ENCODE results near the gene JPH4. TPM values are rescaled to one million over a fixed set of nuclear protein-coding genes. Genes with fewer than 3 reads are reported as not detected.

JPH4 gene
- total RNA-seq, 1 donor from 2014 or later: 4.7 TPM

GRCh38 chr14:23543403-23543802 is 35.2 kb downstream of the JPH4 start:
- intact Hi-C loops (cut with DNase I): no loop called here
- TF ChIP-seq CTCF (IDR thresholded peaks at IDR 0.05): no peak
- no peak for DNase-seq (ENCODE audit: low spot score in 2 of 2)
- Histone ChIP-seq H3K27me3 (no peaks in the 10 kb centered on the region), H3K4me3 (no peak overlapping the region), H3K9me3 (no peaks in the 10 kb centered on the region), H3K4me1 (no peaks in the 10 kb centered on the region), H3K27ac (no peak overlapping the region), H3K36me3 (no peaks in the 10 kb centered on the region)

- H3K27me3 ChIP-seq: no peaks in the 10 kb centered on the region
Observed at GRCh38 chr14:23542261-23542660, 36.3 kb downstream of the JPH4 start.

DNA sequence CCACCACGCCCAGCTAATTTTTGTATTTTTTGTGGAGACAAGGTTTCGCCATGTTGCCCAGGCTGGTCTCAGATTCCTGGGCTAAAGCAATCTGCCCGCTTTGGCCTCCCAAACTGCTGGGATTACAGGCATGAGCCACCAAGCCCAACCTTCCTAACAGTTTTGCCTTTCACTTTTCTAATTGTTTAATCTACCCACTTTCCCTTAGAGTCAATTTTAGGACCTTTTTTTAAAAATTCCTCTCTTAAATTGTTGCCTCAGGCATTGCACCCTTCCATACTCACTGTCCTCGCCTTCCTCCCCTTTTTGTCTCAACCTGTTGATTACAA is 38.5 kb downstream of the JPH4 start:
- Histone ChIP-seq H3K4me1 (no peaks in the 10 kb centered on the region), H3K4me3 (no peak overlapping the region)

More at GRCh38 chr14:23542261-23542660, 36.3 kb downstream of the JPH4 start:
- Histone ChIP-seq H3K36me3 (no peaks in the 10 kb centered on the region), H3K27ac (no peak overlapping the region), H3K4me1 (no peaks in the 10 kb centered on the region), H3K9me3 (no peaks in the 10 kb centered on the region), H3K4me3 (no peak overlapping the region)
- intact Hi-C loops (cut with DNase I): no loop called here
- no peak for DNase-seq (ENCODE audit: low spot score in 2 of 2)
- no peak for TF ChIP-seq CTCF (IDR thresholded peaks at IDR 0.05)

GRCh38 chr14:23539248-23540140 is 39.1 kb downstream of the JPH4 start:
- no peak overlapping the region for H3K4me3 ChIP-seq
- DNase-seq (ENCODE audit: low spot score in 2 of 2): no peak
- no peaks in the 10 kb centered on the region for H3K9me3 ChIP-seq
- no peaks in the 10 kb centered on the region for H3K36me3 ChIP-seq
- peak; percentile 30 to 65 (median 59) for TF ChIP-seq CTCF (IDR thresholded peaks at IDR 0.05)
- no peak overlapping the region for H3K27ac ChIP-seq
- intact Hi-C loops (cut with DNase I): no loop called here
- no peaks in the 10 kb centered on the region for H3K27me3 ChIP-seq
- H3K4me1 ChIP-seq: no peaks in the 10 kb centered on the region

More for the DNA sequence above, 38.5 kb downstream of the JPH4 start:
- TF ChIP-seq CTCF (IDR thresholded peaks at IDR 0.05): no peak
- intact Hi-C loops (cut with DNase I): no loop called here
- Histone ChIP-seq H3K36me3 (no peaks in the 10 kb centered on the region), H3K27ac (no peak overlapping the region), H3K9me3 (no peaks in the 10 kb centered on the region), H3K27me3 (no peaks in the 10 kb centered on the region)
- DNase-seq (ENCODE audit: low spot score in 2 of 2): no peak

GRCh38 chr14:23538785-23539184 is 39.8 kb downstream of the JPH4 start:
- no peaks in the 10 kb centered on the region for H3K9me3 ChIP-seq
- no peak for TF ChIP-seq CTCF (IDR thresholded peaks at IDR 0.05)
- intact Hi-C loops (cut with DNase I): no loop called here
- DNase-seq (ENCODE audit: low spot score in 2 of 2): no peak
- H3K27me3 ChIP-seq: no peaks in the 10 kb centered on the region
- no peaks in the 10 kb centered on the region for H3K4me1 ChIP-seq
- no peak overlapping the region for H3K27ac ChIP-seq
- no peaks in the 10 kb centered on the region for H3K36me3 ChIP-seq
- H3K4me3 ChIP-seq: no peak overlapping the region
